ENCODE measurements around the gene UBC.

UBC gene

DNA sequence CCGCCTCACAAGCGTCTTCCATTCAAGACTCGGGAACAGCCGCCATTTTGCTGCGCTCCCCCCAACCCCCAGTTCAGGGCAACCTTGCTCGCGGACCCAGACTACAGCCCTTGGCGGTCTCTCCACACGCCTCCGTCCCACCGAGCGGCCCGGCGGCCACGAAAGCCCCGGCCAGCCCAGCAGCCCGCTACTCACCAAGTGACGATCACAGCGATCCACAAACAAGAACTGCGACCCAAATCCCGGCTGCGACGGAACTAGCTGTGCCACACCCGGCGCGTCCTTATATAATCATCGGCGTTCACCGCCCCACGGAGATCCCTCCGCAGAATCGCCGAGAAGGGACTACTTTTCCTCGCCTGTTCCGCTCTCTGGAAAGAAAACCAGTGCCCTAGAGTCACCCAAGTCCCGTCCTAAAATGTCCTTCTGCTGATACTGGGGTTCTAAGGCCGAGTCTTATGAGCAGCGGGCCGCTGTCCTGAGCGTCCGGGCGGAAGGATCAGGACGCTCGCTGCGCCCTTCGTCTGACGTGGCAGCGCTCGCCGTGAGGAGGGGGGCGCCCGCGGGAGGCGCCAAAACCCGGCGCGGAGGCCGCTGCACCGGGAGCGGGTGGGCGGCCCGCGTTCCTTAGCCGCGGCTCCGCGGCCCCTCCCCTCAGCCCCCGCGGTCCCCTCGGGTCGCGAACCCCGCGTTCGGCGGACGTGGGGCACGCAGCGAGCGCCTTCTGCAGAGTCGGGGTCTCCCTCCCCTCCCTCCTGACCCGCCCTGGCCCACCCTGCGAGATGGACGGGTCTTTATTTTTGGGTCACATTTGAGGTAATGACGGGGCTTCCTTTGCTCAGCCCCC is at the start of gene UBC:
UBC (minus strand) TSS at position 259 of the 847 bp plus-strand sequence. CDS start 879 bp downstream, outside the sequence.
- TF ChIP-seq, protein P1, sequence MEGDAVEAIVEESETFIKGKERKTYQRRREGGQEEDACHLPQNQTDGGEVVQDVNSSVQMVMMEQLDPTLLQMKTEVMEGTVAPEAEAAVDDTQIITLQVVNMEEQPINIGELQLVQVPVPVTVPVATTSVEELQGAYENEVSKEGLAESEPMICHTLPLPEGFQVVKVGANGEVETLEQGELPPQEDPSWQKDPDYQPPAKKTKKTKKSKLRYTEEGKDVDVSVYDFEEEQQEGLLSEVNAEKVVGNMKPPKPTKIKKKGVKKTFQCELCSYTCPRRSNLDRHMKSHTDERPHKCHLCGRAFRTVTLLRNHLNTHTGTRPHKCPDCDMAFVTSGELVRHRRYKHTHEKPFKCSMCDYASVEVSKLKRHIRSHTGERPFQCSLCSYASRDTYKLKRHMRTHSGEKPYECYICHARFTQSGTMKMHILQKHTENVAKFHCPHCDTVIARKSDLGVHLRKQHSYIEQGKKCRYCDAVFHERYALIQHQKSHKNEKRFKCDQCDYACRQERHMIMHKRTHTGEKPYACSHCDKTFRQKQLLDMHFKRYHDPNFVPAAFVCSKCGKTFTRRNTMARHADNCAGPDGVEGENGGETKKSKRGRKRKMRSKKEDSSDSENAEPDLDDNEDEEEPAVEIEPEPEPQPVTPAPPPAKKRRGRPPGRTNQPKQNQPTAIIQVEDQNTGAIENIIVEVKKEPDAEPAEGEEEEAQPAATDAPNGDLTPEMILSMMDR (IDR thresholded peaks at IDR 0.05; ENCODE audit: control extremely low read depth, extremely low read depth, low read depth, missing control alignments): no peak
- ChIA-PET POLR2A (interaction anchor here (0.5 to 2.1 kb wide), 12 partner anchors 9 to 364 kb away, joined by 3 to 16 read pairs (median 3); no protein-coding TSS in a partner anchor), CTCF (interaction anchor here (1.0 to 14.4 kb wide), 3 partner anchors 8 to 26 kb away, joined by 5 to 193 read pairs (median 53); no protein-coding TSS in a partner anchor)
- DNase-seq (ENCODE audit: extremely low spot score): peak; percentile 83

DNA sequence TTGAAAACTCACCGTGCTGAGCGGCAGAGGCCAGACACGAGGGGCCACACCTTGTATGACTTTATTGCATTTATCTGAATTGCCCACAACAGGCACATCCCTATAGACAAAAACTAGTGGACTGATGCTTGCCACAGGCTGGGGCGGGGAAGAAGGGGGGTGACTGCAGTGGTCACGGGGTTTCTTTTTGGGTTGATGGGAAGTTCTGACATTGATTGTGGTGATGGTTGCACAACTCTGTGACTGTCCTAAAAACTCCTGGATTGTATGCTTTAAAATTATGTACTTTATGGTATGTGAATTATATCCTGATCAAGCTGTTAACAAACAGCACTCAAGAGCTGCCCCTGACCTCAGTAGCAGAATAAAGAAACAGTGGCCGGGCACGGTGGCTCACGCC is 48.8 kb upstream of the UBC start:
- ChIA-PET CTCF (no interaction called here), POLR2A (interaction anchor here (0.7 kb wide), 1 partner anchor 23 kb away, joined by 3 read pairs; no protein-coding TSS in a partner anchor)
- DNase-seq (ENCODE audit: extremely low spot score): no peak
- TF ChIP-seq, protein P1 (IDR thresholded peaks at IDR 0.05; ENCODE audit: control extremely low read depth, extremely low read depth, low read depth, missing control alignments): no peak

DNA sequence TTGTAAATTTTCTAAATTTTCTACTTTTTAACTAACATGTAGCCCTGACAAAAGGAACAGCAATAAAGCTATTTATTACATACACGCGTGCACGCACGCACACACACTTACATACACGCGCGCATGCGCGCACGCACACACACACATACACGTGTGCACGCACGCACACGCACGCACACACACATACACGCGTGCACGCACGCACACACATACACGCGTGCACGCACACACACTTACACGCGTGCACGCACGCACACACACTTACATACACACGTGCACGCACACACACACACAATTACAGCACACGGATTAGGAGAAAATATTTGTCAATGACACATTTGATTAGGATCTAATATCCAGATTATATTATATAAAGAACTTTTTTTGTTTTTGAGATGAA is 46.6 kb upstream of the UBC start:
- no peak for DNase-seq (ENCODE audit: extremely low spot score)
- ChIA-PET CTCF (interaction anchor here (1.5 kb wide), 1 partner anchor 21 kb away, joined by 4 read pairs; no protein-coding TSS in a partner anchor), POLR2A (no interaction called here)
- TF ChIP-seq, protein P1 (IDR thresholded peaks at IDR 0.05; ENCODE audit: control extremely low read depth, extremely low read depth, low read depth, missing control alignments): no peak

DNA sequence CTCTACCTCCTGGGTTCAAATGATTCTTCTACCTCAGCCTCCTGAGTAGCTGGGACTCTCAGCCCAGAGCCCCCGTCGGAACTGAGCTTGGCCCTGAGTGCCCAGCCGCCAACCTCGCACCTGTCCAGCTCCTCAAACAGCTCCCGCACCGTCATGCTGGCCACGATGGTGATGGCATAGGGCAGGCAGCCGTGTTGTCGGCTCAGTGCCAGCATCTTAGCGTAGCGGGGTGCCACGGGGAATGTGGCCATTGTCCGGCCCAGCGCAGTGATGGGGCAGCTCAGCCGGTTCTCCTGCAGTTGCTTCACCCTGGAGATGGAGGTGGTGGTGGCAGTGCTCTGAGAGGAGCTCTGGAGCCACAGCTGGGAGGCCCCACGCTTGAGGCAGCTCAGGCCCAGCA is 42.1 kb upstream of the UBC start:
- TF ChIP-seq, protein P1 (IDR thresholded peaks at IDR 0.05; ENCODE audit: control extremely low read depth, extremely low read depth, low read depth, missing control alignments): no peak
- POLR2A ChIA-PET: no interaction called here
- DNase-seq (ENCODE audit: extremely low spot score): no peak
- CTCF ChIA-PET: interaction anchor here (4.2 kb wide), 1 partner anchor 16 kb away, joined by 25 read pairs; no protein-coding TSS in a partner anchor

DNA sequence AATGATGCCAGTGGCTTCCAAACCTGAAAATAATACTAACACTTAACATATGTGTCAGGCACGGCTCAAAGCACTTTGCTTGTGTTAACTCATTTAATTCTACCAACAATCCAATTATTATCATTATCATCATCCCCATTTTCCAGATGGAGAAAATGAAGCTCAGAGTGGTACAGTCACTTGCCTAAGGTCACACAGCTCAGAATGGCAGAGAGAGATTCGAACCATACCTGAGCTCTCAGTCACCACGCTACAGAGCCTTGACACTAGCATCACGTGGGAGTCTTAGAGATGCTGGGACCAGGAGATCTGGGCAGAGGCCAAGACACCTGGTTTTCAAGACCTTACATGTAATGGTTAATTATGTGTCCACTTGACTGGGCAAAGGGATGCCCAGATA is 40.3 kb upstream of the UBC start:
- TF ChIP-seq, protein P1 (IDR thresholded peaks at IDR 0.05; ENCODE audit: control extremely low read depth, extremely low read depth, low read depth, missing control alignments): no peak
- DNase-seq (ENCODE audit: extremely low spot score): no peak
- CTCF ChIA-PET: interaction anchor here (4.2 kb wide), 1 partner anchor 14 kb away, joined by 25 read pairs; no protein-coding TSS in a partner anchor
- POLR2A ChIA-PET: no interaction called here

DNA sequence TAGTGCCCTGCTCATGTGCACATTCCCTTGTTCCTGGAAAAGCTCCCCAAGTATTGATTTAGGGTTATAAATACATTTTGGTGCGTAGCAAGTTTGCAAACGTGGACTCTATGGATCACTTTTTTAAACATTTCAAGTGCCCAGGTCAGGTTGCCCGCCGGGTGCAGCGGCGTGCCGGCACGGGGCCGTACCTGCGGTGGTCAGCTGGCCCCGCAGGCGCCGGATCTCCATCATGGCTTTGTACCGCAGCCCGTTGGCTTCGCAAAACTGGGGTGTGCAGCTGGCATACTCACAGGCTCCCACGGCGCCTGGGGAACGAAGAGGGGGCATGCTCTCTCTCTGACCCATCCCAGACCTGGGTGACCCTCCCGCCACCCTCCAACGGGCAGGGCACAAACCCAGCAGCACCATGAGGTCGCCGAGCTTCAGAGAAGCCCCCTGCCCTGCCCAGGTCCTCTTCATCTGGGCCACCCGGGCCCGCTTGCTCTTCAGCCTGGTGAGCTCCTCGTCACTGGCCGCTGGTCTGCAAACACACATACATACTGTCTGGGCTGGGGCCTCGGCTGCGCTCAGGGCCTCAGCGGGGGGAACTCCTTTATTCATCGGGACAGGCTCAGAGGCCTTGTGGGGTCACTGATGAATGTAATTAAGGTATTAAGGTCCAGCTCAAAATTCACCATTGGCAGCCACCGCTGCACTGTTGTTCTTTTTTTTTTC is 39.4 kb upstream of the UBC start:
- TF ChIP-seq, protein P1 (IDR thresholded peaks at IDR 0.05; ENCODE audit: control extremely low read depth, extremely low read depth, low read depth, missing control alignments): no peak
- POLR2A ChIA-PET: interaction anchor here (1.3 kb wide), 1 partner anchor 14 kb away, joined by 4 read pairs; no protein-coding TSS in a partner anchor
- CTCF ChIA-PET: interaction anchor here (1.2 to 4.2 kb wide), 3 partner anchors 13 to 23 kb away, joined by 3 to 25 read pairs (median 3); no protein-coding TSS in a partner anchor
- no peak for DNase-seq (ENCODE audit: extremely low spot score)
